HepG2 (cell line): ENCODE measurements around the gene SMTNL1. TPM values are rescaled to one million over a fixed set of nuclear protein-coding genes. Genes with fewer than 3 reads are reported as not detected.

Experiments used
- ATF1 ChIP-seq: IDR thresholded peaks from 2 replicates; pipeline ENCODE4 v1.6.1; 2016; ENCODE audit warnings: mild to moderate bottlenecking, control low read depth
- HBP1 ChIP-seq: IDR thresholded peaks from 2 replicates; pipeline ENCODE4 v1.6.1; 2016; ENCODE audit warnings: low read depth, control low read depth
- IKZF5 ChIP-seq: IDR thresholded peaks from 2 replicates; pipeline ENCODE4 v1.6.1; 2018; ENCODE audit warnings: missing genetic modification reagents, mild to moderate bottlenecking, missing compliant biosample characterization
- JDP2 ChIP-seq: sonication (generic); formaldehyde crosslinking; IDR thresholded peaks from 2 replicates; pipeline ENCODE4 v1.8.1; 2022; ENCODE audit warnings: missing genetic modification reagents, borderline replicate concordance
- MTF2 ChIP-seq: sonication (generic); formaldehyde crosslinking; IDR thresholded peaks from 2 replicates; pipeline ENCODE4 v1.5.0; 2020; ENCODE audit warnings: missing genetic modification reagents, borderline replicate concordance
- NFYC ChIP-seq: IDR thresholded peaks from 2 replicates; pipeline ENCODE4 v1.6.1; 2016; ENCODE audit warnings: missing genetic modification reagents, missing compliant biosample characterization
- PITX1 ChIP-seq: sonication (generic); formaldehyde crosslinking; IDR thresholded peaks from 2 replicates; pipeline ENCODE4 v1.5.1; 2020; ENCODE audit warnings: mild to moderate bottlenecking, missing genetic modification reagents
- RBAK ChIP-seq: sonication (generic); formaldehyde crosslinking; IDR thresholded peaks from 2 replicates; pipeline ENCODE4 v1.5.1; 2020; ENCODE audit warnings: mild to moderate bottlenecking, missing genetic modification reagents
- SIN3A ChIP-seq: IDR thresholded peaks from 2 replicates; pipeline ENCODE4 v1.6.1; 2011; ENCODE audit warnings: low read depth, mild to moderate bottlenecking, control low read depth, low read length, borderline replicate concordance
- TCF7L2 ChIP-seq: IDR thresholded peaks from 2 replicates; pipeline ENCODE4 v1.6.1; 2011; ENCODE audit warnings: mild to moderate bottlenecking, low read depth, low read length, moderate library complexity
- TSC22D2 ChIP-seq: sonication (generic); formaldehyde crosslinking; IDR thresholded peaks from 2 replicates; pipeline ENCODE4 v1.5.1; 2020; ENCODE audit warnings: missing genetic modification reagents, mild to moderate bottlenecking, borderline replicate concordance
- ZNF3 ChIP-seq: IDR thresholded peaks from 2 replicates; pipeline ENCODE4 v1.7.0; 2017; ENCODE audit warnings: inconsistent platforms
- ZNF460 ChIP-seq: sonication (generic); formaldehyde crosslinking; IDR thresholded peaks from 2 replicates; pipeline ENCODE4 v1.5.1; 2020; ENCODE audit warnings: missing genetic modification reagents, mild to moderate bottlenecking, borderline replicate concordance
- ZNF503 ChIP-seq: sonication (generic); formaldehyde crosslinking; IDR thresholded peaks from 2 replicates; pipeline ENCODE4 v1.4.0; 2020; ENCODE audit warnings: missing genetic modification reagents
- ZNF674 ChIP-seq: sonication (generic); formaldehyde crosslinking; IDR thresholded peaks from 2 replicates; pipeline ENCODE4 v1.5.0; 2020; ENCODE audit warnings: low read depth, mild to moderate bottlenecking, missing genetic modification reagents
- ZNF776 ChIP-seq: sonication (generic); formaldehyde crosslinking; IDR thresholded peaks from 2 replicates; pipeline ENCODE4 v1.4.0; 2020; ENCODE audit warnings: mild to moderate bottlenecking, missing genetic modification reagents
- ZNF777 ChIP-seq: sonication (generic); formaldehyde crosslinking; IDR thresholded peaks from 2 replicates; pipeline ENCODE4 v1.4.0; 2020; ENCODE audit warnings: missing genetic modification reagents
- ZNF792 ChIP-seq: IDR thresholded peaks from 2 replicates; pipeline ENCODE4 v1.6.1; 2016
- ZNF891 ChIP-seq: sonication (generic); formaldehyde crosslinking; IDR thresholded peaks from 2 replicates; pipeline ENCODE4 v1.5.0; 2020; ENCODE audit warnings: mild to moderate bottlenecking, missing genetic modification reagents
- polyA plus RNA-seq, 8 experiments: library from polyadenylated mRNA; depleted of rRNA in 3 of 8; stranded (reverse) in 7 of 8; unstranded in 1 of 8; fragments of >200 nt; fragmentation: Illumina TruSeq in 4 of 8; extraction: Trizol in 4 of 8; gene quantifications; 2 replicates each; pipeline versions ENCODE4 v1.2.1 to v1.2.3, GENCODE V29; 2011 to 2016; ENCODE audit warnings: low read depth in 4 of 8, missing spikeins in 1 of 8, mixed read lengths in 1 of 8; ENCODE audit not compliant: insufficient read depth in 1 of 8
- total RNA-seq, 5 experiments: library from RNA; depleted of rRNA; stranded (reverse); fragments of >200 nt; fragmentation: Illumina TruSeq; extraction: Trizol; gene quantifications; 2 replicates each; pipeline ENCODE4 v1.2.3, GENCODE V29; 2016; ENCODE audit warnings: low read depth in 1 of 5
- TF ChIP-seq, protein P1 (sequence below): sonication (generic); formaldehyde crosslinking; IDR thresholded peaks from 2 replicates; pipeline ENCODE4 v1.4.0; 2020; ENCODE audit warnings: missing genetic modification reagents
- TF ChIP-seq, protein P2 (sequence below): sonication (generic); formaldehyde crosslinking; IDR thresholded peaks from 2 replicates; pipeline ENCODE4 v1.8.0; 2022; ENCODE audit warnings: low read depth, missing genetic modification reagents

SMTNL1 gene
- total and polyA plus RNA-seq, 2 of the 13 experiments (the other 11 are each of a cell fraction or from before 2014, with no cell fraction given): 0.04 TPM; not detected in 1

DNA sequence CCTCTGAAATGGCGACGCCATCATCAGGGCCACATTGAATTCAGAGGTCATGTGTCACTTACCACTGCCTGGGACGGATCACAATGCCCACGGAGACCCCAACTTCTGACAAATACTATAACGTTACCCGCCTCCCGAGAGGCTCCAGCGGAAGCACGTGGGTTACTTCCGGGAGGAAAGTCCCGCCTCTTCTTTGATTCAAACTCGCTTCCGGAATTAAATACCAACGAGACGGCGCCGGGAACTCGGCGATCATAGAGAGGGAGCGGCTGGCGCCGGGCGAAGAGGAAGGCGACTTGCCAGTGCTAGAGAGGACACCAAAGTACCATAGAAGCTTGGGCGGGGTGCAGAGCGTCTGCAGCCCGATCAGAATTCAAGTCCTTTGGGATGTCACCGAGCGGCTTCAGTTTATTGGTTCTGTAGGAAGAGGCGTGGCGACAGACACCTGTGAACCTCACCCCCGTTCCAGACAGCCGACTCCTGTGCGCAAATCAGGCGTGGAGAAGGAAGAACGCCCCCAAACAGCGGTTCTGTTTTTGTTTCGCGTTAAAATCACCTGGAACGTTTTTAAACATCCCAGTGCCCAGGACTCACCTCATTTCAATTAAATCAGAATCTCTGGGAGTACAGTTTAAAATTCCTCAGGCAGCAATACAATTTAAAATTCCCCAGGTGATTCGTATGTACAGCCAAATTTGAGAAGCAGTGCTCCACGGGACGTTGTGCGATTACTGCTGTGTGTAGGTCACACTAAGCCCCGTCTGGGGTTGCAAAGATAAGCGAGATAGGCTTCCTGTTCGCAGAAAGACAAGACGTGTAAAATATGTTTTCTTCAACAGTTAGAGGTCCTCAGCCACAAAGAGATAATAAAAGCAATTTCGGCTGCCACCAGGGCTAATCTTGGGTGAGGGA, 6.5 kb upstream of the SMTNL1 start, which contains the start of gene TIMM10 (continued):
- TF ChIP-seq ZNF3 (CRISPR knock-in tag): no peak
- TF ChIP-seq HBP1: peak; percentile 86
- TF ChIP-seq ZNF777 (CRISPR knock-in tag): 0 out of 2 replicates have a peak, but pooled peaks have one; percentile 40
- TF ChIP-seq JDP2 (CRISPR knock-in tag): no peak
- peak; percentile 88 for TF ChIP-seq ZNF503 (CRISPR knock-in tag)
- peak; percentile 86 for TF ChIP-seq ATF1 (CRISPR knock-in tag)
- TF ChIP-seq MTF2 (CRISPR knock-in tag): no peak
- no peak for TF ChIP-seq ZNF776
- TF ChIP-seq ZNF460 (CRISPR knock-in tag): no peak
- TF ChIP-seq, protein P1, sequence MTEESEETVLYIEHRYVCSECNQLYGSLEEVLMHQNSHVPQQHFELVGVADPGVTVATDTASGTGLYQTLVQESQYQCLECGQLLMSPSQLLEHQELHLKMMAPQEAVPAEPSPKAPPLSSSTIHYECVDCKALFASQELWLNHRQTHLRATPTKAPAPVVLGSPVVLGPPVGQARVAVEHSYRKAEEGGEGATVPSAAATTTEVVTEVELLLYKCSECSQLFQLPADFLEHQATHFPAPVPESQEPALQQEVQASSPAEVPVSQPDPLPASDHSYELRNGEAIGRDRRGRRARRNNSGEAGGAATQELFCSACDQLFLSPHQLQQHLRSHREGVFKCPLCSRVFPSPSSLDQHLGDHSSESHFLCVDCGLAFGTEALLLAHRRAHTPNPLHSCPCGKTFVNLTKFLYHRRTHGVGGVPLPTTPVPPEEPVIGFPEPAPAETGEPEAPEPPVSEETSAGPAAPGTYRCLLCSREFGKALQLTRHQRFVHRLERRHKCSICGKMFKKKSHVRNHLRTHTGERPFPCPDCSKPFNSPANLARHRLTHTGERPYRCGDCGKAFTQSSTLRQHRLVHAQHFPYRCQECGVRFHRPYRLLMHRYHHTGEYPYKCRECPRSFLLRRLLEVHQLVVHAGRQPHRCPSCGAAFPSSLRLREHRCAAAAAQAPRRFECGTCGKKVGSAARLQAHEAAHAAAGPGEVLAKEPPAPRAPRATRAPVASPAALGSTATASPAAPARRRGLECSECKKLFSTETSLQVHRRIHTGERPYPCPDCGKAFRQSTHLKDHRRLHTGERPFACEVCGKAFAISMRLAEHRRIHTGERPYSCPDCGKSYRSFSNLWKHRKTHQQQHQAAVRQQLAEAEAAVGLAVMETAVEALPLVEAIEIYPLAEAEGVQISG (CRISPR knock-in tag): peak; percentile 99
- TF ChIP-seq ZNF674 (CRISPR knock-in tag): no peak
- TF ChIP-seq TSC22D2 (CRISPR knock-in tag): no peak
- TF ChIP-seq SIN3A: peak; percentile 93
- no peak; the same call in 1 of the 2 replicates for TF ChIP-seq PITX1 (CRISPR knock-in tag)
- peak; percentile 40; the same call in 1 of the 2 replicates for TF ChIP-seq ZNF792 (CRISPR knock-in tag)
- TF ChIP-seq NFYC (CRISPR knock-in tag): peak; percentile 61
- TF ChIP-seq, protein P2, sequence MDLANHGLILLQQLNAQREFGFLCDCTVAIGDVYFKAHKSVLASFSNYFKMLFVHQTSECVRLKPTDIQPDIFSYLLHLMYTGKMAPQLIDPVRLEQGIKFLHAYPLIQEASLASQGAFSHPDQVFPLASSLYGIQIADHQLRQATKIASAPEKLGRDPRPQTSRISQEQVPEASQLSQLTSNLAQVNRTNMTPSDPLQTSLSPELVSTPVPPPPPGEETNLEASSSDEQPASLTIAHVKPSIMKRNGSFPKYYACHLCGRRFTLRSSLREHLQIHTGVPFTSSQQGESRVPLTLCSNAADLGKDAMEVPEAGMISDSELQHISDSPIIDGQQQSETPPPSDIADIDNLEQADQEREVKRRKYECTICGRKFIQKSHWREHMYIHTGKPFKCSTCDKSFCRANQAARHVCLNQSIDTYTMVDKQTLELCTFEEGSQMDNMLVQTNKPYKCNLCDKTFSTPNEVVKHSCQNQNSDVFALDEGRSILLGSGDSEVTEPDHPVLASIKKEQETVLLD (CRISPR knock-in tag): peak; percentile 56; the same call in 1 of the 2 replicates
- TF ChIP-seq IKZF5 (CRISPR knock-in tag): peak; percentile 92
- no peak for TF ChIP-seq TCF7L2
- TF ChIP-seq ZNF891: no peak
- no peak for TF ChIP-seq RBAK
